ENCODE measurements around the gene DLG2.

Gene DLG2

DNA sequence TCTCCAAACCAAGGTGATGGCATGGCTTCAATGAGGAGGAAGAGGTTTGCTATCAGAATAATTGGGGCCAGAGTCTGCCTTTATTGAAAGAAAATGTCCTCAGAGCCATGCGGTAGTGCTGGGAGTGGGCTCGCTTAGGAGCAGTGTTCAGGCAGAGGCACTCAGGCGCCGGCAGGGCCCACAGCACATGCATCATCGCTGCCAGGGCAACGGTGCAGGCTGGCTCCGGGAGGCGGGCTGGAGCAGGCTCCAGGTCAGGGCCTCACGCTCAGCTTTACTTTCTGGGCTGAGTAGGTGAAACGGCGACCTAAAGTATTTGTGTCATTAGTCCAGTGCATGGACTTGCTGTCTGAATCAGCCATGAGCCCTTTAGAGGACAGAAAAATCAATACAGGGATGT, 2171.1 kb downstream of the DLG2 start:
- no peaks in the 10 kb centered on the region for H3K4me1 ChIP-seq (ENCODE audit: control insufficient read depth, low read length)
- TF ChIP-seq EZH2phosphoT487 (IDR thresholded peaks at IDR 0.05; ENCODE audit: borderline replicate concordance, low read length): no peak
- TF ChIP-seq, protein P1, sequence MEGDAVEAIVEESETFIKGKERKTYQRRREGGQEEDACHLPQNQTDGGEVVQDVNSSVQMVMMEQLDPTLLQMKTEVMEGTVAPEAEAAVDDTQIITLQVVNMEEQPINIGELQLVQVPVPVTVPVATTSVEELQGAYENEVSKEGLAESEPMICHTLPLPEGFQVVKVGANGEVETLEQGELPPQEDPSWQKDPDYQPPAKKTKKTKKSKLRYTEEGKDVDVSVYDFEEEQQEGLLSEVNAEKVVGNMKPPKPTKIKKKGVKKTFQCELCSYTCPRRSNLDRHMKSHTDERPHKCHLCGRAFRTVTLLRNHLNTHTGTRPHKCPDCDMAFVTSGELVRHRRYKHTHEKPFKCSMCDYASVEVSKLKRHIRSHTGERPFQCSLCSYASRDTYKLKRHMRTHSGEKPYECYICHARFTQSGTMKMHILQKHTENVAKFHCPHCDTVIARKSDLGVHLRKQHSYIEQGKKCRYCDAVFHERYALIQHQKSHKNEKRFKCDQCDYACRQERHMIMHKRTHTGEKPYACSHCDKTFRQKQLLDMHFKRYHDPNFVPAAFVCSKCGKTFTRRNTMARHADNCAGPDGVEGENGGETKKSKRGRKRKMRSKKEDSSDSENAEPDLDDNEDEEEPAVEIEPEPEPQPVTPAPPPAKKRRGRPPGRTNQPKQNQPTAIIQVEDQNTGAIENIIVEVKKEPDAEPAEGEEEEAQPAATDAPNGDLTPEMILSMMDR (IDR thresholded peaks at IDR 0.05; ENCODE audit: low read depth, low read length, poor library complexity, severe bottlenecking): no peak
- no peaks in the 10 kb centered on the region for H3K27me3 ChIP-seq (ENCODE audit: control insufficient read depth, low read length)
- H3K9me2 ChIP-seq (replicated peaks; ENCODE audit: control insufficient read depth, low read length): no peaks in the 10 kb centered on the region
- no peak overlapping the region for H3K27ac ChIP-seq (ENCODE audit: low read depth, low read length)
- no peak overlapping the region for H3K4me2 ChIP-seq (ENCODE audit: low read length)
- H3K79me2 ChIP-seq (ENCODE audit: control insufficient read depth, low read length): no peaks in the 10 kb centered on the region
- H3K9me3 ChIP-seq (ENCODE audit: control insufficient read depth, insufficient read depth, low read length): no peaks in the 10 kb centered on the region
- no peaks in the 10 kb centered on the region for H3K36me3 ChIP-seq (ENCODE audit: control insufficient read depth, low read length)
- H3K4me3 ChIP-seq (ENCODE audit: low read length): no peak overlapping the region
- no peaks in the 10 kb centered on the region for H4K20me1 ChIP-seq (ENCODE audit: control insufficient read depth, insufficient read depth, low read depth, low read length)
- no peaks in the 10 kb centered on the region for H3F3A ChIP-seq (ENCODE audit: control insufficient read depth, insufficient read depth)

DNA sequence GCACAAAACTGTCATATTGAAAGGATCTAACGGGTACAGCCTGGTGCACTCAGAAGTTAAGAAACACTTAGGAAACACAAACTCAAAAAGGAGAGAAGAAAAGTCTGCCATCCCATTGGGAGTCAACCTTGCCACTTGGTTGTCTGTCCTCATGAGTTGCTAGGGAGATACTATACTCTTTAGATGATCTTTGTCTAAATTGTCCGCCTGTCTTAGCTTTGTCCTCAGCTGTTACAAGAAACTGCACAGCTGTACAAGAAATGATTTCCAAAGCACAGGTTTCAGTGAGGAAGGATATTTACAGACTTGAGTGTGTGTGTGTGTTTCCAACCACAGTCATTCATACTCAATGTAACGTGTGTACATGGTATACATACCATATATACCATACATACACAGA, 2171.8 kb downstream of the DLG2 start:
- Histone ChIP-seq H3K27me3 (ENCODE audit: control insufficient read depth, low read length) (no peaks in the 10 kb centered on the region), H3K27ac (ENCODE audit: low read depth, low read length) (no peak overlapping the region), H3K79me2 (ENCODE audit: control insufficient read depth, low read length) (no peaks in the 10 kb centered on the region), H3K4me3 (ENCODE audit: low read length) (no peak overlapping the region), H3K4me1 (ENCODE audit: control insufficient read depth, low read length) (no peaks in the 10 kb centered on the region), H3K36me3 (ENCODE audit: control insufficient read depth, low read length) (no peaks in the 10 kb centered on the region), H3F3A (ENCODE audit: control insufficient read depth, insufficient read depth) (no peaks in the 10 kb centered on the region), H4K20me1 (ENCODE audit: control insufficient read depth, insufficient read depth, low read depth, low read length) (no peaks in the 10 kb centered on the region), H3K9me3 (ENCODE audit: control insufficient read depth, insufficient read depth, low read length) (no peaks in the 10 kb centered on the region), H3K9me2 (replicated peaks; ENCODE audit: control insufficient read depth, low read length) (no peaks in the 10 kb centered on the region), H3K4me2 (ENCODE audit: low read length) (no peak overlapping the region)
- TF ChIP-seq, protein P1 (IDR thresholded peaks at IDR 0.05; ENCODE audit: low read depth, low read length, poor library complexity, severe bottlenecking): no peak

DNA sequence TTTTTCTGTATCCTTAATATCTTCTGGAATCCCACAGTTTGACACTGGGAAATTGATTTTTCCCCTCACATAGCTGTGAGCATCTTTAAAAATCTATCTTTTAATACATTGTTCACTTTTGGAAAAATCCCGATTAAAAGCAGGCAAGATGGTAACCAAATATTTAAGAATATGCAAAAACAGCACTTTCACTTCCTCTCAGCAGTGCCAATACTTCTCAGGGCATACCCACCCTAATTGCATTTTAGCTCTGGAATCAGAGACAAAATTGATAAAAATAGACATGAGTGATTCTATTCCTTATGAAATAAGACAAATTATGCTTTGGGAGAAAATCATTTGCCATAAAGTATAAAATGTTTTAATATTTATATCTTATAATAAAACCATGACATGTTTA, 2172.5 kb downstream of the DLG2 start:
- Histone ChIP-seq H4K20me1 (ENCODE audit: control insufficient read depth, insufficient read depth, low read depth, low read length) (no peaks in the 10 kb centered on the region), H3K4me3 (ENCODE audit: low read length) (no peak overlapping the region), H3F3A (ENCODE audit: control insufficient read depth, insufficient read depth) (no peaks in the 10 kb centered on the region), H3K79me2 (ENCODE audit: control insufficient read depth, low read length) (no peaks in the 10 kb centered on the region), H3K36me3 (ENCODE audit: control insufficient read depth, low read length) (no peaks in the 10 kb centered on the region), H3K27me3 (ENCODE audit: control insufficient read depth, low read length) (no peaks in the 10 kb centered on the region), H3K27ac (ENCODE audit: low read depth, low read length) (no peak overlapping the region), H3K9me2 (replicated peaks; ENCODE audit: control insufficient read depth, low read length) (no peaks in the 10 kb centered on the region), H3K4me1 (ENCODE audit: control insufficient read depth, low read length) (no peaks in the 10 kb centered on the region), H3K4me2 (ENCODE audit: low read length) (no peak overlapping the region), H3K9me3 (ENCODE audit: control insufficient read depth, insufficient read depth, low read length) (no peaks in the 10 kb centered on the region)
- TF ChIP-seq EZH2phosphoT487 (IDR thresholded peaks at IDR 0.05; ENCODE audit: borderline replicate concordance, low read length): no peak
- TF ChIP-seq, protein P1 (IDR thresholded peaks at IDR 0.05; ENCODE audit: low read depth, low read length, poor library complexity, severe bottlenecking): no peak

All from DOHH2 (cell line).